Mesenchymal stem cell (in vitro differentiated cells and primary cell): ENCODE measurements around the gene LLGL2.
A peak's percentile ranks its signal among the peaks of the same experiment; 100 is the strongest.

Experiments
- DNase-seq: peaks from one replicate; pipeline ENCODE4 v3.0.0-alpha.2; 2013
- H2AFZ ChIP-seq: one replicate; pipeline ENCODE4 v1.6.1; 2013; ENCODE audit warnings: low read depth, mild to moderate bottlenecking, control low read depth, inconsistent platforms, low read length, moderate library complexity
- H2AK5ac ChIP-seq: 2 replicates; pipeline ENCODE4 v1.6.1; 2013; ENCODE audit warnings: low read length, moderate library complexity, mild to moderate bottlenecking, inconsistent platforms; ENCODE audit not compliant: severe bottlenecking
- H2BK120ac ChIP-seq: one replicate; pipeline ENCODE4 v1.6.1; 2013; ENCODE audit warnings: low read depth, mild to moderate bottlenecking, inconsistent platforms, low read length, moderate library complexity
- H2BK12ac ChIP-seq, 2 experiments: one replicate each; pipeline ENCODE4 v1.6.1; 2013; ENCODE audit warnings: inconsistent platforms in 2 of 2, low read length in 2 of 2, mild to moderate bottlenecking in 2 of 2, moderate library complexity in 2 of 2, control low read depth in 1 of 2
- H2BK15ac ChIP-seq: one replicate; pipeline ENCODE4 v1.6.1; 2013; ENCODE audit warnings: mild to moderate bottlenecking, low read depth, inconsistent platforms; ENCODE audit not compliant: poor library complexity, severe bottlenecking
- H2BK5ac ChIP-seq: 2 replicates; pipeline ENCODE4 v1.6.1; 2013; ENCODE audit warnings: low read depth, mild to moderate bottlenecking, low read length, control low read depth, inconsistent platforms; ENCODE audit not compliant: poor library complexity, severe bottlenecking
- H3K14ac ChIP-seq, 2 experiments: one replicate each; pipeline ENCODE4 v1.6.1; 2013; ENCODE audit warnings: inconsistent platforms in 2 of 2, low read length in 2 of 2, control low read depth in 1 of 2, mild to moderate bottlenecking in 1 of 2, moderate library complexity in 1 of 2
- H3K18ac ChIP-seq, 2 experiments: one replicate each; pipeline ENCODE4 v1.6.1; 2013; ENCODE audit warnings: inconsistent platforms in 2 of 2, low read length in 2 of 2, control low read depth in 1 of 2, low read depth in 1 of 2, mild to moderate bottlenecking in 1 of 2
- H3K23ac ChIP-seq, 2 experiments: one replicate each; pipeline ENCODE4 v1.6.1; 2013; ENCODE audit warnings: inconsistent platforms in 2 of 2, low read length in 2 of 2, mild to moderate bottlenecking in 2 of 2, moderate library complexity in 2 of 2, control low read depth in 1 of 2
- H3K27ac ChIP-seq: 2 replicates; pipeline ENCODE4 v1.5.1; 2013; ENCODE audit warnings: mild to moderate bottlenecking, moderate library complexity, low read length, control low read depth, inconsistent platforms; ENCODE audit not compliant: poor library complexity, severe bottlenecking
- H3K27me3 ChIP-seq, 2 experiments: 2 replicates each; pipeline versions ENCODE4 v1.6.1 to v1.7.0; 2013; ENCODE audit warnings: low read length in 2 of 2, mild to moderate bottlenecking in 2 of 2, moderate library complexity in 2 of 2, control low read depth in 1 of 2, inconsistent platforms in 1 of 2; ENCODE audit not compliant: control insufficient read depth in 1 of 2, insufficient read depth in 1 of 2
- H3K36me3 ChIP-seq, 2 experiments: 2 replicates each; pipeline versions ENCODE4 v1.6.1 to v1.7.0; 2013; ENCODE audit warnings: low read length in 2 of 2, control low read depth in 1 of 2, inconsistent platforms in 1 of 2, low read depth in 1 of 2, mild to moderate bottlenecking in 1 of 2; ENCODE audit not compliant: insufficient read depth in 2 of 2, control insufficient read depth in 1 of 2
- H3K4ac ChIP-seq, 2 experiments: one replicate each; pipeline ENCODE4 v1.6.1; 2013; ENCODE audit warnings: inconsistent platforms in 2 of 2, low read length in 2 of 2, mild to moderate bottlenecking in 2 of 2, moderate library complexity in 2 of 2, control low read depth in 1 of 2, low read depth in 1 of 2
- H3K4me1 ChIP-seq: 2 replicates; pipeline ENCODE4 v1.6.1; 2013; ENCODE audit warnings: low read depth, low read length, control low read depth; ENCODE audit not compliant: control insufficient read depth, insufficient read depth
- H3K4me2 ChIP-seq: 2 replicates; pipeline ENCODE4 v1.6.1; 2013; ENCODE audit warnings: low read length, mild to moderate bottlenecking, inconsistent platforms; ENCODE audit not compliant: poor library complexity, severe bottlenecking
- H3K4me3 ChIP-seq, 2 experiments: 2 replicates each; pipeline versions ENCODE4 v1.5.1 to v1.7.0; 2013; ENCODE audit warnings: low read length in 2 of 2, mild to moderate bottlenecking in 2 of 2, control low read depth in 1 of 2, low read depth in 1 of 2; ENCODE audit not compliant: insufficient read depth in 1 of 2
- H3K79me1 ChIP-seq: replicated peaks from 2 replicates; pipeline ENCODE4 v1.6.1; 2013; ENCODE audit warnings: mild to moderate bottlenecking, control low read depth, low read length, inconsistent platforms; ENCODE audit not compliant: poor library complexity, severe bottlenecking
- H3K9ac ChIP-seq: 2 replicates; pipeline ENCODE4 v1.7.0; 2013; ENCODE audit warnings: mild to moderate bottlenecking, low read length, moderate library complexity
- H3K9me3 ChIP-seq: 2 replicates; pipeline ENCODE4 v1.7.0; 2013; ENCODE audit warnings: mild to moderate bottlenecking, low read length; ENCODE audit not compliant: control insufficient read depth
- H4K8ac ChIP-seq: one replicate; pipeline ENCODE4 v1.6.1; 2013; ENCODE audit warnings: inconsistent platforms, mild to moderate bottlenecking, low read length, moderate library complexity
- H4K91ac ChIP-seq: one replicate; pipeline ENCODE4 v1.6.1; 2013; ENCODE audit warnings: mild to moderate bottlenecking, low read length, inconsistent platforms
- WGBS: methylation state at CpG from one replicate; pipeline ENCODE4 v1.1.7; 2013; ENCODE audit warnings: mixed read lengths; 5-methylcytosine and 5-hydroxymethylcytosine counted together

The LLGL2 gene

DNA sequence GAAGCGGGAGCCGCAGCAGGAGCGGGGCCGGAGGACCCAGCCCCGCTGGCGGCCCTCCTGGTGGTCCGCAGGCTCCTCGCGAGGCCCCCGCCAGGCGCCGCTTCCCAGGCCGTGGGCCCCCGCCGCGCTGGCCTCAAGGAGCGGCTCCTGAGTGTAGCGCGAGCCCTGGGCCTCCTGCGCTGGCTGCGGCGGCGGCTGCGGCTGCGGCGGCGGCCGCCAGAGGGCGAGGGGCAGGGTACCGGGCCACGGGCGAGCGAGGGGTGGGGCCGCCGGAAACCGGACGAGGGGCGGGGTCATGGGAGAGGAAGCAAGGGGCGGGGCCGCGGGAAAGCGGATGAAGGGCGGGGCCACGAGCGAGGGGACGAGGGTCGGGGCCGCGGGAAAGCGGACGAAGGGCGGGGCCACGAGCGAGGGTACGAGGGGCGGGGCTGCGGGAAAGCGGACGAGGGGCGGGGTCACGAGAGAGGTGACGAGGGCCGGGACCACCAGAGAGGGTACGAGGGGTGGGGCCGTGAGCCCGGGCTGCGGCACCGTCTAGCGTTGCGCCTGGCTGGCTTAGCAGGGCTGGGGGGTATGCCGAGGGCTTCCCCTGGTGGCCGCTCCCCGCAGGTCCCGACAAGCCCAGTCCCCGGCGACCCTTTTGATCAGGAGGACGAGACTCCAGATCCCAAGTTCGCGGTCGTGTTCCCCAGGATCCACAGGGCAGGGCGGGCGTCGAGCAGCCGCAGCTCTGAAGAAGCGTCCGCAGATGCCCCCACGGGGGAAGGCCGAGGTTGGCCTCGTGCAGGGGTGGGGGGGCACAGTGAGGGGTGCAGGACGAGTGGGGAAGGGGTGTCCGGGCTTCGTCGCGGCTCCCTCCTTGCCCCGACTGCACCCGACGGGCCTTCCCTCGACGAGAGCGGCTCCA lies 63.8 kb downstream of the LLGL2 start:
- H2BK120ac ChIP-seq = peak overlapping the region; percentile 71
- H3K4me3 ChIP-seq = peak overlapping the region; percentile 52 to 59
- peaks cover 15% of the 10 kb centered on the region for H3K4me1 ChIP-seq
- H3K4ac ChIP-seq = peak overlapping the region; percentile 60 to 88
- peak overlapping the region; percentile 68 to 86 for H2BK12ac ChIP-seq
- peak overlapping the region; percentile 98 for H2BK15ac ChIP-seq
- no peak overlapping the region for H3K23ac ChIP-seq
- H3K27me3 ChIP-seq = peaks cover 10 to 60% of the 10 kb centered on the region in 2 experiments
- no peak overlapping the region for H2BK5ac ChIP-seq
- H3K9me3 ChIP-seq = peaks cover 4% of the 10 kb centered on the region
- peak; percentile 84 for DNase-seq
- H3K27ac ChIP-seq = no peak overlapping the region
- peak overlapping the region; percentile 55 for H2AFZ ChIP-seq
- H3K36me3 ChIP-seq = no peaks in the 10 kb centered on the region
- H3K4me2 ChIP-seq = peak overlapping the region; percentile 36
- H3K14ac ChIP-seq = no peak overlapping the region
- H4K8ac ChIP-seq = peak overlapping the region; percentile 94
- 17% methylated on average over 56 of the region's 100 CpGs for WGBS
- H3K79me1 ChIP-seq = no peaks in the 10 kb centered on the region
- H3K9ac ChIP-seq = no peak overlapping the region
- H3K18ac ChIP-seq = peak overlapping the region; percentile 70 to 88
- H2AK5ac ChIP-seq = no peak overlapping the region
- H4K91ac ChIP-seq = peak overlapping the region; percentile 87

DNA sequence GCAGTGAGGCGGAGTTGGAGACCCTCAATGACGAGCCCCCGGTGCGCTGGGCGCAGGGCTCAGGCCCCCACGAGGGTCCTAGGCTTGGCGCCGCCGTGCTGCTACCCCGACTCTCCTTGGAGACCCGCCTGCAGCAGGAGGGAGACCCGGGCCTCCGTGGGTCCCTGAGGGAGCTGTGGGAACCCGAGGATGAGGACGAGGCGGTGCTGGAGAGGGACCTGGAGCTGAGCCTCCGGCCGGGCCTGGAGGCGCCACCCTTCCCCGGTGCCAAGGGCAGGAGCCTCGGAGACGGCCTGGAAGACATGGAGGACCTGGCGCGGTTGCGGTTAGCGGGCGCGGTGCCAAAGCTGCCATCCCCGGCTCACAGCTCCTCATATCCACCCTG lies 64.4 kb downstream of the LLGL2 start:
- H3K27ac ChIP-seq = no peak overlapping the region
- H3K18ac ChIP-seq = peak overlapping the region; percentile 54 to 88
- H3K79me1 ChIP-seq = no peaks in the 10 kb centered on the region
- H3K36me3 ChIP-seq = no peaks in the 10 kb centered on the region
- H3K4ac ChIP-seq = no peak overlapping the region
- no peak overlapping the region for H4K8ac ChIP-seq
- DNase-seq = no peak
- H2BK12ac ChIP-seq = no peak overlapping the region
- H3K27me3 ChIP-seq = peaks cover 10 to 63% of the 10 kb centered on the region in 2 experiments
- no peak overlapping the region for H2AFZ ChIP-seq
- H2BK15ac ChIP-seq = no peak overlapping the region
- 89% methylated on average over 23 of the region's 29 CpGs for WGBS
- H3K23ac ChIP-seq = no peak overlapping the region
- peak overlapping the region in 1 of 2 experiments; percentile 52 for H3K4me3 ChIP-seq
- H3K14ac ChIP-seq = no peak overlapping the region
- peaks cover 15% of the 10 kb centered on the region for H3K4me1 ChIP-seq
- no peak overlapping the region for H2AK5ac ChIP-seq
- H3K9ac ChIP-seq = no peak overlapping the region
- H4K91ac ChIP-seq = no peak overlapping the region
- no peak overlapping the region for H2BK5ac ChIP-seq
- peaks cover 4% of the 10 kb centered on the region for H3K9me3 ChIP-seq
- H3K4me2 ChIP-seq = peak overlapping the region; percentile 36
- peak overlapping the region; percentile 71 for H2BK120ac ChIP-seq

DNA sequence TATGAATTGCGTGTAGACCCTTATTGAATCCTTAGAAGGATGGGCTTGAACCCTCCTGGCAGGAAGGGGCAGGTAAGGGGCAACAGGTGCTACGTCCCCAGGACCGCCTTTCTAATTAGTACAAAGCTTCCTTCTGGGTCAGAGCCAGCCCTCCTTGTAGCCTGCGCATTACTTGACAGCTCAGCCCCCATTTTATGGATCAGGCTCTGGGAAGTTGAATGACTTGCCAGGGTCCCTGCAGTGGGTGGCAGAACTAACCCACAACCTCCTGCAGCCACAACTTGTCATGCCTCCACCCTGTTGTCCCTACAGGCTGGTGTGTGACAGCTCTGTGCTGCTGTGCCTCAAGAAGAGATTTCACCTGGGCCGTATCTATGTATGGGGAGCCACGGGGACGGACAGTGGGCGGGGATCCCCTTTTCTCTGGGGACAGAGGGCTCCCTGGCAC lies 64.8 kb downstream of the LLGL2 start:
- Histone ChIP-seq H2BK5ac (no peak overlapping the region), H3K79me1 (no peaks in the 10 kb centered on the region), H4K8ac (no peak overlapping the region), H3K36me3 (no peaks in the 10 kb centered on the region), H3K27me3 (peaks cover 15 to 67% of the 10 kb centered on the region in 2 experiments), H2BK15ac (no peak overlapping the region), H3K14ac (no peak overlapping the region), H4K91ac (no peak overlapping the region), H2AK5ac (no peak overlapping the region), H3K27ac (no peak overlapping the region), H3K4me2 (no peak overlapping the region), H3K4me3 (no peak overlapping the region), H3K4ac (no peak overlapping the region), H3K9me3 (peaks cover 4% of the 10 kb centered on the region), H3K9ac (no peak overlapping the region), H3K18ac (no peak overlapping the region), H2AFZ (no peak overlapping the region), H2BK120ac (no peak overlapping the region), H3K23ac (no peak overlapping the region), H2BK12ac (no peak overlapping the region), H3K4me1 (peaks cover 17% of the 10 kb centered on the region)
- no peak for DNase-seq
- WGBS = 93% methylated on average over 8 of the region's 8 CpGs

- Histone ChIP-seq H3K27ac (no peak overlapping the region), H3K4me2 (no peak overlapping the region), H3K4ac (no peak overlapping the region), H2BK120ac (no peak overlapping the region), H2BK12ac (no peak overlapping the region), H3K9ac (no peak overlapping the region), H2BK15ac (no peak overlapping the region), H2AFZ (no peak overlapping the region), H3K4me3 (no peak overlapping the region), H2BK5ac (no peak overlapping the region), H3K79me1 (no peaks in the 10 kb centered on the region), H3K4me1 (peaks cover 17% of the 10 kb centered on the region), H4K91ac (no peak overlapping the region), H3K36me3 (no peaks in the 10 kb centered on the region), H3K14ac (no peak overlapping the region), H3K27me3 (peaks cover 22 to 69% of the 10 kb centered on the region in 2 experiments), H4K8ac (no peak overlapping the region), H3K9me3 (no peaks in the 10 kb centered on the region), H3K18ac (no peak overlapping the region), H3K23ac (no peak overlapping the region), H2AK5ac (no peak overlapping the region)
- DNase-seq = no peak
- 95% methylated on average over 12 of the region's 12 CpGs for WGBS
Measured at GRCh38 chr17:75590849-75591721, 65.6 kb downstream of the LLGL2 start.
